Spleen (tissue), 11 donors: ENCODE measurements around the gene ABLIM2. TPM values are rescaled to one million over a fixed set of nuclear protein-coding genes. Genes with fewer than 3 reads are reported as not detected.

Experiments used
- DNase-seq: peaks from one replicate; pipeline ENCODE4 v3.0.0-alpha.2; 2020
- H3K27ac ChIP-seq, 8 donors: fragments of 200-600 bp; sonication (generic) in 7 of 8; 1 replicate in 4 of 8; 2 replicates in 4 of 8; pipeline versions ENCODE4 v1.5.0 to v1.8.0; 2016 to 2021; ENCODE audit warnings: inconsistent platforms in 4 of 8, mild to moderate bottlenecking in 4 of 8, moderate library complexity in 1 of 8
- H3K27me3 ChIP-seq, 7 donors: fragments of 200-600 bp; sonication (generic) in 6 of 7; replicated peaks in 1 of 7; 1 replicate in 4 of 7; 2 replicates in 3 of 7; pipeline versions ENCODE4 v1.5.0 to v1.8.0; 2016 to 2021; ENCODE audit warnings: inconsistent platforms in 3 of 7, mild to moderate bottlenecking in 1 of 7
- H3K36me3 ChIP-seq, 6 donors: fragments of 200-600 bp; sonication (generic) in 5 of 6; 1 replicate in 4 of 6; 2 replicates in 2 of 6; pipeline versions ENCODE4 v1.5.0 to v1.8.0; 2016 to 2021; ENCODE audit warnings: inconsistent platforms in 2 of 6
- H3K4me1 ChIP-seq, 6 donors: fragments of 200-600 bp; sonication (generic) in 5 of 6; 1 replicate in 3 of 6; 2 replicates in 3 of 6; pipeline versions ENCODE4 v1.5.0 to v1.8.0; 2016 to 2021; ENCODE audit warnings: inconsistent platforms in 3 of 6
- H3K4me3 ChIP-seq, 8 donors: fragments of 200-600 bp; sonication (generic) in 7 of 8; 1 replicate in 4 of 8; 2 replicates in 4 of 8; pipeline versions ENCODE4 v1.5.0 to v1.8.0; 2016 to 2021; ENCODE audit warnings: inconsistent platforms in 4 of 8, mild to moderate bottlenecking in 4 of 8, moderate library complexity in 2 of 8
- H3K9me3 ChIP-seq, 8 donors: fragments of 200-600 bp; sonication (generic) in 7 of 8; 1 replicate in 4 of 8; 2 replicates in 4 of 8; pipeline versions ENCODE4 v1.5.0 to v1.8.0; 2016 to 2021; ENCODE audit warnings: inconsistent platforms in 4 of 8
- CTCF ChIP-seq, 11 experiments: fragments of 200-600 bp in 7 of 11; fragments of 450-650 bp in 4 of 11; sonication (generic) in 4 of 11; IDR thresholded peaks in 8 of 11; conservative IDR thresholded peaks in 3 of 11; 1 replicate in 7 of 11; 2 replicates in 4 of 11; pipeline versions ENCODE4 v1.4.0 to v1.8.0; 2016 to 2021; ENCODE audit warnings: antibody characterized with exemption in 11 of 11, inconsistent platforms in 4 of 11, mild to moderate bottlenecking in 1 of 11
- POLR2A ChIP-seq, 3 donors: fragments of 450-650 bp; IDR thresholded peaks; one replicate each; pipeline ENCODE4 v1.5.1; 2017; ENCODE audit warnings: antibody characterized with exemption in 3 of 3, mild to moderate bottlenecking in 1 of 3
- POLR2AphosphoS5 ChIP-seq, 3 donors: sonication (generic); formaldehyde crosslinking; IDR thresholded peaks; one replicate each; pipeline ENCODE4 v1.5.1; 2017; ENCODE audit warnings: antibody characterized with exemption in 3 of 3
- WGBS, 5 donors: extraction: QIAGEN DNeasy Blood & Tissue Kit in 3 of 5; methylation state at CpG; one replicate each; pipeline versions ENCODE4 v1.1.5 to v1.1.7; 2013 to 2018; 5-methylcytosine and 5-hydroxymethylcytosine counted together
- intact Hi-C: fragments of 100-400 bp; cut with DNase I; formaldehyde crosslinking; loops from one replicate; pipeline ENCODE4 v1.15.0; 2023; ENCODE audit warnings: low total_unique reads
- polyA plus RNA-seq, 3 donors: library from polyadenylated mRNA; stranded (reverse); fragments of 200-250 nt; gene quantifications; one replicate each; pipeline ENCODE4 v1.2.1, GENCODE V29; 2013
- total RNA-seq, 7 donors: library from RNA; depleted of rRNA in 3 of 7; stranded (reverse); fragments of >200 nt in 3 of 7; fragmentation: NEBNext Ultra II Directional in 4 of 7; extraction: Animal tissue kit (Norgen Biotek cat#: 25700) in 4 of 7; gene quantifications; one replicate each; pipeline versions ENCODE4 v1.1.0 to v1.2.1, GENCODE V29; 2016 to 2021
- donor health status: healthy with polysubstance abuse.
- donor health status: DM: no; HTN: no; CAD: no; lungs with moderate emphysema.
- donor health status: DM: no; HTN: no; CAD: no.
- donor health status: Bipolar disorder and iron deficiency.
- donor health status: healthy.
- donor health status: DM: no; HTN: no; CAD: no.
- donor health status: DM: yes; HTN: yes; CAD: no.

ABLIM2 gene
- total and polyA plus RNA-seq, 10 donors, result 11.8 to 127 (median 62.8) TPM

GRCh38 chr4:8164194-8164565, 5.6 kb upstream of the ABLIM2 start:
- H3K4me1 ChIP-seq, result peaks cover 6 to 52% (median 26%) of the 10 kb centered on the region in 6 donors
- TF ChIP-seq POLR2AphosphoS5 (IDR thresholded peaks at IDR 0.05), result no peak
- no peak for TF ChIP-seq CTCF (IDR thresholded peaks at IDR 0.05 in 8 of 11, conservative IDR thresholded peaks at IDR 0.05 in 3 of 11)
- TF ChIP-seq POLR2A (IDR thresholded peaks at IDR 0.05), result no peak
- intact Hi-C loops, result no loop called here
- 77 to 83% (median 82%) methylated on average over 9 of the region's 9 CpGs for WGBS, 5 donors
- no peak overlapping the region for H3K4me3 ChIP-seq
- DNase-seq, result no peak
- no peaks in the 10 kb centered on the region for H3K36me3 ChIP-seq
- peaks cover 0 to 14% (median 11%) of the 10 kb centered on the region in 8 donors for H3K9me3 ChIP-seq
- no peak overlapping the region for H3K27ac ChIP-seq
- no peaks in the 10 kb centered on the region for H3K27me3 ChIP-seq

- H3K4me1 ChIP-seq, result peaks cover 6 to 54% (median 26%) of the 10 kb centered on the region in 6 donors
- no peaks in the 10 kb centered on the region for H3K27me3 ChIP-seq
- H3K9me3 ChIP-seq, result peaks cover 0 to 9% (median 7%) of the 10 kb centered on the region in 8 donors
- DNase-seq, result peak; percentile 76
- intact Hi-C loops, result no loop called here
- WGBS, 5 donors, result 87 to 93% (median 89%) methylated on average over 19 of the region's 19 CpGs
- TF ChIP-seq CTCF (IDR thresholded peaks at IDR 0.05 in 8 of 11, conservative IDR thresholded peaks at IDR 0.05 in 3 of 11) (no peak), POLR2A (IDR thresholded peaks at IDR 0.05) (no peak), POLR2AphosphoS5 (IDR thresholded peaks at IDR 0.05) (no peak)
- no peak overlapping the region for H3K4me3 ChIP-seq
- no peaks in the 10 kb centered on the region for H3K36me3 ChIP-seq
- H3K27ac ChIP-seq, result no peak overlapping the region
Measured at GRCh38 chr4:8163436-8164193, 5.0 kb upstream of the ABLIM2 start.

GRCh38 chr4:8163026-8163425, 4.4 kb upstream of the ABLIM2 start:
- Histone ChIP-seq H3K27me3 (peaks cover 0 to 5% (median 3%) of the 10 kb centered on the region in 7 donors), H3K27ac (no peak overlapping the region), H3K4me1 (peaks cover 6 to 57% (median 28%) of the 10 kb centered on the region in 6 donors), H3K4me3 (no peak overlapping the region), H3K9me3 (peaks cover 0 to 3% (median 1%) of the 10 kb centered on the region in 8 donors), H3K36me3 (no peaks in the 10 kb centered on the region)
- peak; percentile 78 for DNase-seq
- 73 to 87% (median 82%) methylated on average over 6 to 7 of the region's 7 CpGs for whole genome bisulfite sequencing, 5 donors
- intact Hi-C loops, result no loop called here
- no peak for TF ChIP-seq CTCF (IDR thresholded peaks at IDR 0.05 in 8 of 11, conservative IDR thresholded peaks at IDR 0.05 in 3 of 11)
- TF ChIP-seq POLR2A (IDR thresholded peaks at IDR 0.05), result no peak
- TF ChIP-seq POLR2AphosphoS5 (IDR thresholded peaks at IDR 0.05), result no peak

GRCh38 chr4:8162625-8163024, 4.0 kb upstream of the ABLIM2 start:
- intact Hi-C loops, result no loop called here
- no peak for DNase-seq
- WGBS, 5 donors, result 60 to 88% (median 69%) methylated on average over 7 to 8 of the region's 8 CpGs
- H3K36me3 ChIP-seq, result no peaks in the 10 kb centered on the region
- TF ChIP-seq POLR2AphosphoS5 (IDR thresholded peaks at IDR 0.05) (peak in 2 of 3 donors; percentile 13 to 37), POLR2A (IDR thresholded peaks at IDR 0.05) (no peak)
- no peaks in the 10 kb centered on the region for H3K9me3 ChIP-seq
- peaks cover 0 to 9% (median 7%) of the 10 kb centered on the region in 7 donors for H3K27me3 ChIP-seq
- no peak overlapping the region for H3K27ac ChIP-seq
- peaks cover 6 to 57% (median 31%) of the 10 kb centered on the region in 6 donors for H3K4me1 ChIP-seq
- H3K4me3 ChIP-seq, result no peak overlapping the region
